A673 (cell line): ENCODE data around the gene GRK1. TPM values are rescaled to one million over a fixed set of nuclear protein-coding genes. Genes with fewer than 3 reads are reported as not detected.

ENCODE experiments used
- BruUV-seq: library from RNA; stranded (reverse); fragments of 400-500 nt; replicated peaks from 2 replicates; lab custom pipeline; 2021; lab: Mats Ljungman, UMichigan
- CTCF ChIA-PET: fragments of 300-600 bp; sonication (Branson Sonifier 250); formaldehyde crosslinking; loops from one replicate; lab custom pipeline; 2022; ENCODE audit warnings: antibody characterized with exemption; lab: Charles Lee
- POLR2A ChIA-PET: fragments of 300-600 bp; sonication (Branson Sonifier 250); formaldehyde crosslinking; loops from one replicate; lab custom pipeline; 2022; ENCODE audit warnings: antibody characterized with exemption; ENCODE audit not compliant: low non-redundant PET; lab: Charles Lee
- DNase-seq: peaks from one replicate; pipeline ENCODE4 v3.0.0-alpha.2; 2015; ENCODE audit warnings: low spot score
- H3K27ac ChIP-seq: fragments of 200-600 bp; sonication (generic); 2 replicates; pipeline ENCODE4 v1.5.1; 2016; ENCODE audit warnings: mixed run types, low read depth, mild to moderate bottlenecking, mixed read lengths, antibody characterized with exemption, low read length; ENCODE audit not compliant: poor library complexity, severe bottlenecking
- H3K27me3 ChIP-seq: fragments of 200-600 bp; sonication (generic); replicated peaks from 2 replicates; pipeline ENCODE4 v1.6.1; 2017; ENCODE audit warnings: mixed run types, low read depth, mild to moderate bottlenecking, mixed read lengths, antibody characterized with exemption, low read length; ENCODE audit not compliant: insufficient read depth, poor library complexity
- H3K36me3 ChIP-seq: fragments of 200-600 bp; sonication (generic); 2 replicates; pipeline ENCODE4 v1.6.1; 2016; ENCODE audit warnings: mixed run types, mild to moderate bottlenecking, mixed read lengths, antibody characterized with exemption, low read length; ENCODE audit not compliant: insufficient read depth, poor library complexity, severe bottlenecking
- H3K4me1 ChIP-seq: fragments of 200-600 bp; sonication (generic); 2 replicates; pipeline ENCODE4 v1.6.1; 2017; ENCODE audit warnings: mixed run types, mild to moderate bottlenecking, mixed read lengths, antibody characterized with exemption, low read length; ENCODE audit not compliant: insufficient read depth, poor library complexity, severe bottlenecking
- H3K4me3 ChIP-seq: fragments of 200-600 bp; sonication (generic); 2 replicates; pipeline ENCODE4 v1.5.1; 2016; ENCODE audit warnings: low read depth, mixed run types, mild to moderate bottlenecking, mixed read lengths, low read length; ENCODE audit not compliant: poor library complexity, severe bottlenecking
- H3K9me3 ChIP-seq: fragments of 200-600 bp; sonication (generic); 2 replicates; pipeline ENCODE4 v1.6.1; 2016; ENCODE audit warnings: mixed run types, low read depth, mild to moderate bottlenecking, mixed read lengths, antibody characterized with exemption, low read length; ENCODE audit not compliant: poor library complexity, severe bottlenecking
- CTCF ChIP-seq: fragments of 300-800, 200-600 bp; sonication (generic); conservative IDR thresholded peaks from 2 replicates; pipeline ENCODE4 v1.5.1; 2017; ENCODE audit warnings: low read depth, mild to moderate bottlenecking, antibody characterized with exemption, low read length, moderate library complexity, mixed read lengths
- EZH2 ChIP-seq: fragments of 200-600 bp; sonication (generic); IDR thresholded peaks from 2 replicates; pipeline ENCODE4 v1.6.1; 2017; ENCODE audit warnings: borderline replicate concordance, low read depth, mild to moderate bottlenecking, mixed read lengths, antibody characterized with exemption, low read length; ENCODE audit not compliant: poor library complexity, severe bottlenecking
- intact Hi-C: fragments of 100-400 bp; cut with micrococcal nuclease; formaldehyde crosslinking; loops from one replicate; pipeline ENCODE4 v1.10.0; 2022; ENCODE audit not compliant: unreplicated experiment
- total RNA-seq: library from RNA; stranded (reverse); gene quantifications from 2 replicates; pipeline ENCODE4 v1.2.3, GENCODE V29; 2021

GRK1 gene
- total RNA-seq, 1 experiment from 2014 or later, result not detected

- H3K27me3 ChIP-seq, result no peaks in the 10 kb centered on the region
- H3K4me1 ChIP-seq, result no peaks in the 10 kb centered on the region
- POLR2A ChIA-PET, result no interaction called here
- BruUV-seq, result no TSS peak
- no peak overlapping the region for H3K4me3 ChIP-seq
- H3K27ac ChIP-seq, result no peak overlapping the region
- no peaks in the 10 kb centered on the region for H3K36me3 ChIP-seq
- TF ChIP-seq EZH2 (no peak), CTCF (no peak)
- DNase-seq, result no peak
- intact Hi-C loops, result no loop called here
- peaks cover 9% of the 10 kb centered on the region for H3K9me3 ChIP-seq
- CTCF ChIA-PET, result no interaction called here
These were observed 3.1 kb upstream of the GRK1 start for GRCh38 chr13:113663934-113664333.

GRCh38 chr13:113664751-113665596, 2.0 kb upstream of the GRK1 start:
- H3K4me1 ChIP-seq, result no peaks in the 10 kb centered on the region
- peaks cover 9% of the 10 kb centered on the region for H3K9me3 ChIP-seq

GRCh38 chr13:113665597-113666328, 1.3 kb upstream of the GRK1 start:
- POLR2A ChIA-PET, result no interaction called here
- Histone ChIP-seq H3K9me3 (peaks cover 9% of the 10 kb centered on the region), H3K27me3 (no peaks in the 10 kb centered on the region), H3K36me3 (no peaks in the 10 kb centered on the region), H3K4me1 (no peaks in the 10 kb centered on the region), H3K27ac (no peak overlapping the region), H3K4me3 (no peak overlapping the region)
- CTCF ChIA-PET, result no interaction called here
- intact Hi-C loops, result no loop called here
- DNase-seq, result no peak
- TF ChIP-seq CTCF, result no peak
- no peak for TF ChIP-seq EZH2
- no TSS peak for BruUV-seq

More at GRCh38 chr13:113664751-113665596, 2.0 kb upstream of the GRK1 start:
- Histone ChIP-seq H3K36me3 (no peaks in the 10 kb centered on the region), H3K27me3 (no peaks in the 10 kb centered on the region), H3K4me3 (no peak overlapping the region), H3K27ac (no peak overlapping the region)
- no peak for DNase-seq
- no peak for TF ChIP-seq EZH2
- no peak for TF ChIP-seq CTCF
- POLR2A ChIA-PET, result no interaction called here
- CTCF ChIA-PET, result no interaction called here
- BruUV-seq, result no TSS peak
- intact Hi-C loops, result no loop called here
